Measurements from ENCODE around the gene CCDC69.

The CCDC69 gene

GRCh38 chr5:151164687-151165392 lies 59.1 kb downstream of the CCDC69 start:
- DNase-seq (ENCODE audit: low read depth in 2 of 2), result peak in 1 of 2 donors; percentile 74

- no peak for DNase-seq (ENCODE audit: low read depth in 2 of 2)
Observed at GRCh38 chr5:151162776-151163175, 61.1 kb downstream of the CCDC69 start.

GRCh38 chr5:151159649-151160373 lies 64.1 kb downstream of the CCDC69 start:
- DNase-seq (ENCODE audit: low read depth in 2 of 2), result no peak

- DNase-seq (ENCODE audit: low read depth in 2 of 2), result no peak
Observed at GRCh38 chr5:151158287-151158661, 65.6 kb downstream of the CCDC69 start.

GRCh38 chr5:151157426-151158286 lies 66.2 kb downstream of the CCDC69 start, which contains the start of gene ANXA6:
TSS of gene ANXA6 (minus strand) at chr5:151157779. CDS start at chr5:151147901, 9,878 bp downstream.
- peak; percentile 52 to 60 for DNase-seq (ENCODE audit: low read depth in 2 of 2)

- DNase-seq (ENCODE audit: low read depth in 2 of 2), result no peak
Observed at GRCh38 chr5:151156507-151157420, 67.1 kb downstream of the CCDC69 start.

- DNase-seq (ENCODE audit: low read depth in 2 of 2), result no peak
Observed at GRCh38 chr5:151155775-151156506, 68.0 kb downstream of the CCDC69 start.

- DNase-seq (ENCODE audit: low read depth in 2 of 2), result peak in 1 of 2 donors; percentile 43
Observed at GRCh38 chr5:151154931-151155774, 68.7 kb downstream of the CCDC69 start.

GRCh38 chr5:151153766-151154272 lies 70.1 kb downstream of the CCDC69 start:
- peak; percentile 47 to 50 for DNase-seq (ENCODE audit: low read depth in 2 of 2)

- DNase-seq (ENCODE audit: low read depth in 2 of 2), result no peak
Observed at GRCh38 chr5:151153300-151153699, 70.6 kb downstream of the CCDC69 start.

- peak in 1 of 2 donors; percentile 53 for DNase-seq (ENCODE audit: low read depth in 2 of 2)
Observed at GRCh38 chr5:151151793-151152192, 72.1 kb downstream of the CCDC69 start.

GRCh38 chr5:151151263-151151660 lies 72.6 kb downstream of the CCDC69 start:
- no peak for DNase-seq (ENCODE audit: low read depth in 2 of 2)

- DNase-seq (ENCODE audit: low read depth in 2 of 2), result peak; percentile 49 to 50
Observed at GRCh38 chr5:151150471-151151262, 73.2 kb downstream of the CCDC69 start.

- DNase-seq (ENCODE audit: low read depth in 2 of 2), result no peak
Observed at GRCh38 chr5:151148583-151148982, 75.3 kb downstream of the CCDC69 start.

- DNase-seq (ENCODE audit: low read depth in 2 of 2), result no peak
Observed at GRCh38 chr5:151147033-151147432, 76.9 kb downstream of the CCDC69 start.

- DNase-seq (ENCODE audit: low read depth in 2 of 2), result no peak
Observed at GRCh38 chr5:151146061-151146460, 77.8 kb downstream of the CCDC69 start.

- DNase-seq (ENCODE audit: low read depth in 2 of 2), result no peak
Observed at GRCh38 chr5:151144922-151145321, 79.0 kb downstream of the CCDC69 start.

- DNase-seq (ENCODE audit: low read depth in 2 of 2), result no peak
Observed at GRCh38 chr5:151144275-151144674, 79.6 kb downstream of the CCDC69 start.
